ENCODE data around the gene EMP1.
A peak's percentile ranks its signal among the peaks of the same experiment; 100 is the strongest.

The EMP1 gene

DNA sequence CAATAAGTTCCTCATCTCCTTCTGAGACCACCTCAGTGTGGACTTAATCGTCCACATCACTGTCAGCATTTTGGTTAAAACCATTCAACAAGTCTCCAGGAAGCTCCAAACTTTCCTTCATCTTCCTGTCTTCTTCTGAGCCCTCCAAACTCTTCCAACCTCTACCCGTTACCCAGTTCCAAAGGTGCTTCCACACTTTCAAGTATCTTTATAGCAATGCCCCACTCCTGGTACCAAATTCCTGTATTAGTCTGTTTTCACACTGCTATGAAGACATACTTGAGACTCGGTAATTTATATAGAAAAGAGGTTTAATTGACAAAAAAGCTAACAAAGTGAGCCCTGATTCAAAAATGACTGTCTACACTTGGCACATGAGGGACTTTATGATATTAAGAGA, 22.8 kb downstream of the EMP1 start:
- DNase-seq (ENCODE audit: low read depth in 2 of 3, low spot score in 1 of 3): no peak

DNA sequence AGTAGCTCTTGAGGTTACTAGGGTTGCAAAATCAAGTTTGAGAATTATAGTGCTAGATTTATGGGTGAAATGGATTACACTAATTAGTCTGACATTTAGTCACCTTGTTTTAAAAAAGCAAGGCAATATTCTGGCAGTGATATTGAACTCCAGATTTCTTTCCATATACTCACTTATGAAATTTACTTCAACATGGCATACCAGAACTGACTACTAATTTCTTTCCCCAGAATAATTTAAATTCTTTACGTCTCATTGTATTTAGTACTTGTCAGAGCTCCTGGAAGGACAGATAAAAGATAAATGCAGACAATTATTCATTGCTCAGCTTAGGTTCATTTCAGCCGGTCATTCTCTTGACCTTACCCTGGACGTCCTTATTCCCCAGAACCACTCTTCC, 24.3 kb downstream of the EMP1 start:
- no peak for DNase-seq (ENCODE audit: low read depth in 2 of 3, low spot score in 1 of 3)

DNA sequence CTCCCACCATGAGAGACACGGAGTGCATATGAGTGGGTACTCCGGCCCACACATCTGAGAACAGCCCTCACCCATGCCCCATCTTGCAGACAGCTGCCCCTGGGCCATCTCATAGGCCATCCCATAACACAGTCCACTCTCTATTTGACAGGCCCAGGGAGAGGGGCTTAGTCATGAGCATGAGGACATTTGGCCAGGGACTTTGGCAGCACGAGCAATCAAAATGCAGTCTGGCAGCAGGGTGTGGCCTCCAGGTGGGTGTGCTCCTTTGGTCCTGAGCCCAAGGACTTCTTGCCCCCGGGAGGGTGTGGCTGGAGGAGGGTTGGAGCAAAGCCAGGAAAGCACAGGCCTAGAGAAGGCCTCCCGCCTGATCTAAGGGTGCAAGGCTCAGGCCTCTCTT, 25.6 kb downstream of the EMP1 start:
- DNase-seq (ENCODE audit: low read depth in 2 of 3, low spot score in 1 of 3): no peak

- DNase-seq (ENCODE audit: low read depth in 2 of 3, low spot score in 1 of 3): no peak
Measured at GRCh38 chr12:13223179-13223804, 26.8 kb downstream of the EMP1 start.

DNA sequence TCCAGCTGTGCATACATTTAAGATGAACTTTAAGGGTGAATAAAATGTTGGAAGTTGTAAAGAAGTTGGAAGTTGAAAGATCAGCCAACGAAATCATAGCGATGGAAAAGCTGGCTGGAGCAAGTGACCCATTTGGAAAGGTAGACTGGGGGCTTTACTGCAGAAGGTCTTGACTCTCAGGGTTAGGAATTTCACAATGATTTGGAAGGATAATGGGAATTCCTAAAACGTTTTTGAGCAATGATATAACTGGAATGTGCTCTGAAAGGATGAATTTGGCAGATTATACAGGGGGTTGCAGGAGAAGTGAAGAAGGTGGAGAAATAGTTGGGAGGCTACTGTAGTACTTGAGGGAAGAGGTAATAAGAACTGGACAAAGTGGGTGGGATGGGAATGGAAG, 27.4 kb downstream of the EMP1 start:
- DNase-seq (ENCODE audit: low read depth in 2 of 3, low spot score in 1 of 3): no peak

GRCh38 chr12:13227191-13227590, 30.7 kb downstream of the EMP1 start:
- DNase-seq (ENCODE audit: low read depth in 2 of 3, low spot score in 1 of 3): no peak

DNA sequence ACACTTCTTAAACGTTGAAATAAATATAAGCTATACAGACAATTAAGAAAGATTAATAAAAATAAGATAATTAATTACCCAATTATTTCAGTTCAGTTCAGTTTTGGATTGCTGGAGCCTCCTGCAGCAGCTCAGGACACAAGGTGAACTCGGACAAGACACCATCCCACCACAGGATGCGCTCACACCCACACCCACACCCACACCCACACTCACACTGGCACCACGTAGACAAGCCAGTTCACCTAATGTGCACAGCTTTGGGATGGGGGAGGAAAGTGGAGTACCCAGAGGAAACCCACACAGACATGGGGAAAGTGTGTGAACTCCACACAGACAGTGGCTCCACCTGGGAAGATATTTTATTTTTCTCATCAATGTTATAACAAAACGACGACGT, 32.1 kb downstream of the EMP1 start:
- DNase-seq (ENCODE audit: low read depth in 2 of 3, low spot score in 1 of 3): no peak

DNA sequence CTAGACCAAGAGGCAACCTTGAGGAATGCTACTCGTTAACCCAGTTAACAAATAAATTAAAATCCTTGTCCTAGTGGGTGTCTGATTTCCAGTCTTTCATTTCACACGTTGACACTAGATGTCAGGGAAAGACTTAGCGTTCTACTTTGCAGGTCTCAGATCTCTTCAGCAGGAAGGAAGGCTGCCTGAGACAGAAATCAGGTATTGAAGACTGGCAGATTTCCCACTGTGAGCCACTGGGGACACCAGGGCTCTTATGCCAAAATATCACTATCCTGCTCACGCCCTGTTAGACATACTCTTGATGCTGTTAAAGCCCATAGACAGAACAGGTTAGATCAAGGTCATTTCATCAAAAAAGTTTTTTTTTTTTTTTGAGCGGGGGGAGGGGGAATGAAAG, 33.0 kb downstream of the EMP1 start:
- no peak for DNase-seq (ENCODE audit: low read depth in 2 of 3, low spot score in 1 of 3)

- no peak for DNase-seq (ENCODE audit: low read depth in 2 of 3, low spot score in 1 of 3)
Measured at GRCh38 chr12:13230500-13230899, 34.0 kb downstream of the EMP1 start.

DNA sequence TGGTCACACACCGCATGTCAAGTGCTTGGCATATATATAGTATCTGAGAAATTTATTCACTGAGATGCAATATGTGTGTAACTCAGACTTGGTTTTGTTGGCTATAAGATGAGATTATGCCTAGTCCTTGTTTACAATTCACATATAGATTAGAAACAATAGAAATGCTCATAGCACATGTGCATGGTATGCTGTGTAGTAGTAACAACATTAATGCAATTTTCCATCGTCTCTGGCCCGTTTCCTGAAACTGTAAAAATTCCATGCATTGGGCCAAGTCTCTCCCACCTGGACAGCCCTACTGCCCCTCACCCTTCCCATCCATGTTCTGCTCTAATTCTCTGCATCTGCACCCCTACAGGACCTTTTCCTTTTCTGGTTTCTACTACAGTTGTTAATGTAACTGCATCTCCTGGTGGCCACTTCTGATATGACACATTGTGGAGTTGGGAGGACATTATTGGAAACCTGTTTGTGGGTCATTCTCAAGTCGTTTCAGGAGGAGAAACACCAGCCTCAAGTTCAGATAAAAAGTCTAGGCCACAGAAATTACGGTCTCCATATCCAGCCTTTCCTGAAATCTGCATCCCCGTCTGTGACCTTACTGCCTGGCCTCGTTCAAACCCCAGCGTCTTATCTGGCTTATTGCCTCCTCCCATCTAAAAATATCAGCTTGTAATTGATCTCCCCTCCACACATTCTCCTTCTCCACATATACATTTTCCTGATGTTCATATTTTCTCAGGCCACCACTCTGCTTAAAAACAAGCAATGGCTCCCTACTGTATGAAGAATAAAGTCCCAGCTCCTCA, 37.5 kb downstream of the EMP1 start:
- DNase-seq (ENCODE audit: low read depth in 2 of 3, low spot score in 1 of 3): peak in 2 of 3 donors; percentile 15 to 47

GRCh38 chr12:13238204-13238603, 41.7 kb downstream of the EMP1 start:
- no peak for DNase-seq (ENCODE audit: low read depth in 2 of 3, low spot score in 1 of 3)

DNA sequence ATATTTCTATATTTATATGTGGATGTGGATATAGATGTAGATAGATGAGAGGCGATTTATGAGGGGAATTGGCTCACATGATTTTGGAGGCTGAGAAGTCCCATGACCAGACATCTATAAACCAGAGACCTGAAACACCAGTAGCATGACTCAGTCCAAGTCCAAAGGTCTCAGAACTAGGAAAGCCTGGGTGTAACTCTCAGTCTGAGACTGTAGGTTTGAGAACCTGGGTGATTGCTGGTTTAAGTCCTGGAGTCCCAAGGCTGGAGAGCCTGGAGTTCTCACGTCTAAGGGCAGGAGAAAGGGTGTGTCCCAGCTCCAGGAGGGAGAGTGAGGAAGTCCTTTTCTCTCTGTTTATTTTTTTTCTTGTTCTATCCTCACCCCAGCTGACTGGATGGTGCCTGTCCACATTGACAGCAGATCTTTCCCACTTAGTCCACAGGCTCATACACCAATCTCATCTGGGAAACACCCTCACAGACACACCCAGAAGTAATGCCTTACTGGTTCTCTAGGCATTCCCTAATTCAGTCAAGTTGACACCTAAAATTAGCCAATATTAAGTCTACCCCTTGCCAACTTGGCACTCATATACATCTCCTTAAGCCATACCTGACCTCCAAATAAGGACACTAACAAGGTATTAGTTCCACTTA, 45.4 kb downstream of the EMP1 start:
- DNase-seq (ENCODE audit: low read depth in 2 of 3, low spot score in 1 of 3): no peak

GRCh38 chr12:13242936-13243335, 46.4 kb downstream of the EMP1 start:
- no peak for DNase-seq (ENCODE audit: low read depth in 2 of 3, low spot score in 1 of 3)

GRCh38 chr12:13243516-13244070, 47.1 kb downstream of the EMP1 start:
- no peak for DNase-seq (ENCODE audit: low read depth in 2 of 3, low spot score in 1 of 3)

DNA sequence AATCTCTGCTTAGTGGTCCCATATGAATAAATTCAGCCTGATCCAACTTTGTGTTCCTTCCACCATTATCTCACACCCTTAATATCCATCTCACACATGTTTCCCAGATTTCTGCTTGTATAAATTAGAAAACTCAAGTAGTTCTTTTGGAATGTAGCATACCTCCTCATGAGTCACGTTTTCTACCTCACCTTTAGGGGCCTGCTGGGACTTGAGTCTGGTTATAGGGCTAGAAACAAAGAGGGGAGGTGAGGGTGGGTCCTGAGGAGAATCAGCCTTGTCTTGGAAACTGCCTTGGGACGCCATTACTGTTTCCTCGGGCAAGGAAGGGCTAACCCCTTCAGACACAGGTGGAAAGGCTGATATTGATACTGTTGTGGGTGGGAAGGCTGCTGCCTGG, 51.1 kb downstream of the EMP1 start:
- no peak for DNase-seq (ENCODE audit: low read depth in 2 of 3, low spot score in 1 of 3)

DNA sequence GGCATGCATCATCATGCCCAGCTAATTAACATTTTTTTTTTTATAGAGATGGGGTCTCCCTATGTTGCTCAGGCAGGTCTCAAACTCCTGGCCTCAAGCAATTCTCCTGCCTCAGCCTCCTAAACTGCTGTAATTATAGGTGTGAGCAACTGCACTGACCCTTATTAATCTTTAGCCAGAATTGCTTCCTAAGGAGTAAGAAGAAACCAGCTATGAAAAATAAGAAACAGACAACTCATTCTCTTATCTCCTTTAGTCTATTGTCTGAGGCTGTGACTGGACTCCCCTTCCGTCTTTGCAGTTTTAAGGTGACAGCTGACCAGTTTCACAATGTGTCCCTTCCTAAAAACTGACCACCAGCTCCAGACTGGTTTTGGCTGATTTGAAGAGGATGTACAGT, 52.4 kb downstream of the EMP1 start:
- no peak for DNase-seq (ENCODE audit: low read depth in 2 of 3, low spot score in 1 of 3)

DNA sequence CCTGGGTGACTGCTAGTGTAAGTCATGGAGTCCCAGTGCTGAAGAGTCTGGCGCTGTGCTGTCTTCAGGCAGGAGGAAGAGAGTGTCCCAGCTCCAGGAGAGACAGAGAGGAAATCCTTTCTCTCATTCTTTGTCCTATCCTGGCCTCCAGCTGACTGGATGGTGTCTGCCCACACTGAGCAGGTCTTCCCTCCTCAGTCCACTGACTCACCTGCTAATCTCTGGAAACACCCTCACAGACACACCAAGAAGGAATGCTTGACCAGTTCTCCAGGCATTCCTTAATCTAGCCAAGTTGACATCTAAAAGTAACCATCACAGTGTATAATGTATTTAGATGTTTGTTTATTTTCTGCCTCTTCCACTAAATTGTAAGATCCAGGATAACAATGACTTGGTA, 53.9 kb downstream of the EMP1 start:
- DNase-seq (ENCODE audit: low read depth in 2 of 3, low spot score in 1 of 3): no peak

DNA sequence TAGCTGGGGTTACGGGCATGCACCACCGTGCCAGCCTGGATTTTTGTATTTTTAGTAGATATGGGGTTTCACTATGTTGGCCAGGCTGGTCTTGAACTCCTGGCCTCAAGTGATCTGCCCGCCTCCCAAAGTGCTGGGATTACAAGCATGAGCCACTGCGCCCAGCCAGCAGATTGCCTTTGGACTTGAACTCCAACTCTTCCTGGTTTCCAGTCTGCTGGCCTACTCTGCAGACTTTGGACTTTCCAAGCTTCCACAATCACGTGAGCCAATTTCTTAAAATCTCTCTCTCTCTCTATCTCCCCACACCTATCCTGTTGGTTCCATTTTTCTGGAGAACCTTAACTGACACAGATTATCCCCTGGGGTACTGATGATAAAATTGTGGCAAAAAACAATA, 55.0 kb downstream of the EMP1 start:
- no peak for DNase-seq (ENCODE audit: low read depth in 2 of 3, low spot score in 1 of 3)

DNA sequence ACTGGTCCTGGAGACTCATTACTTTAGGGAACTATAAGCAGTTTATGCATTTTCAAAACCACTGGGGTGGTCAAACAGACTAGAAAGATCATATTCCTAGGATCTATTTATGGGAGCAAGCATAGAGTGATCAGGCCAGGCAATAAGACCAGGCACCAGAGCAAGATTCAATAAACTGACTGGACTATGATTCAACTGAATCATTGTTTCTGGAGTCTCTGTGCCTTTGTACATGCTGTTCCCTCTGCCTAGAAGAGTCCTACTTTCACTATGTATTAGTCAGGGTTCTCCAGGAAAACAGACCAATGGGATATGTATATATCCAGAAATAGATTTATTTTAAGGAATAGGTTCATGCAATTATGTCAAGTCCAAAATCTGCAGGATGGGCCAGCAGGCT, 55.5 kb downstream of the EMP1 start:
- no peak for DNase-seq (ENCODE audit: low read depth in 2 of 3, low spot score in 1 of 3)

GRCh38 chr12:13252616-13253015, 56.1 kb downstream of the EMP1 start:
- no peak for DNase-seq (ENCODE audit: low read depth in 2 of 3, low spot score in 1 of 3)

GRCh38 chr12:13253966-13254760, 57.6 kb downstream of the EMP1 start:
- DNase-seq (ENCODE audit: low read depth in 2 of 3, low spot score in 1 of 3): no peak

Data from stimulated activated CD4-positive, alpha-beta T cell treated with anti-CD3 and anti-CD28 coated beads, Interleukin-12 subunit alpha, Interleukin-12 subunit beta, amount 100 ng/mL, for 48 hours (primary cell).